Mesendoderm (in vitro differentiated cells): ENCODE data around the gene SMARCA5.

Experiments
- DNase-seq: peaks from one replicate; pipeline ENCODE4 v3.0.0; 2013
- H2AK5ac ChIP-seq: 2 replicates; pipeline ENCODE4 v1.6.1; 2013; ENCODE audit warnings: low read length, inconsistent platforms
- H2BK120ac ChIP-seq: 2 replicates; pipeline ENCODE4 v1.6.1; 2013; ENCODE audit warnings: low read depth, mild to moderate bottlenecking, low read length, moderate library complexity, mixed read lengths
- H2BK15ac ChIP-seq: replicated peaks from 2 replicates; pipeline ENCODE4 v1.6.1; 2013; ENCODE audit warnings: low read depth, mild to moderate bottlenecking, moderate library complexity
- H2BK5ac ChIP-seq: 2 replicates; pipeline ENCODE4 v1.6.1; 2013; ENCODE audit warnings: low read length, inconsistent platforms
- H3K18ac ChIP-seq: 2 replicates; pipeline ENCODE4 v1.6.1; 2013; ENCODE audit warnings: mild to moderate bottlenecking, low read length, mixed read lengths
- H3K23ac ChIP-seq: one replicate; pipeline ENCODE4 v1.6.1; 2013; ENCODE audit warnings: low read length
- H3K27ac ChIP-seq: 2 replicates; pipeline ENCODE4 v1.5.1; 2013; ENCODE audit warnings: low read depth, mild to moderate bottlenecking, inconsistent platforms, low read length, moderate library complexity
- H3K27me3 ChIP-seq: 2 replicates; pipeline ENCODE4 v1.6.1; 2013; ENCODE audit warnings: low read length, control low read depth, mild to moderate bottlenecking, inconsistent platforms; ENCODE audit not compliant: insufficient read depth, poor library complexity
- H3K36me3 ChIP-seq: 2 replicates; pipeline ENCODE4 v1.6.1; 2013; ENCODE audit warnings: low read length, inconsistent platforms; ENCODE audit not compliant: control insufficient read depth, insufficient read depth
- H3K4ac ChIP-seq: one replicate; pipeline ENCODE4 v1.6.1; 2013; ENCODE audit warnings: low read depth, mild to moderate bottlenecking, low read length, moderate library complexity
- H3K4me1 ChIP-seq: 2 replicates; pipeline ENCODE4 v1.6.1; 2013; ENCODE audit warnings: low read depth, low read length, inconsistent platforms; ENCODE audit not compliant: control insufficient read depth
- H3K4me2 ChIP-seq: 2 replicates; pipeline ENCODE4 v1.6.1; 2013; ENCODE audit warnings: low read length
- H3K4me3 ChIP-seq: 2 replicates; pipeline ENCODE4 v1.5.1; 2013; ENCODE audit warnings: mild to moderate bottlenecking, low read length
- H3K56ac ChIP-seq: one replicate; pipeline ENCODE4 v1.6.1; 2013; ENCODE audit warnings: low read length
- H3K79me1 ChIP-seq: 2 replicates; pipeline ENCODE4 v1.6.1; 2013; ENCODE audit warnings: low read length, inconsistent platforms
- H3K79me2 ChIP-seq: 2 replicates; pipeline ENCODE4 v1.6.1; 2013; ENCODE audit warnings: mild to moderate bottlenecking, low read length; ENCODE audit not compliant: control insufficient read depth, insufficient read depth
- H3K9ac ChIP-seq: 2 replicates; pipeline ENCODE4 v1.6.1; 2013; ENCODE audit warnings: low read length, inconsistent platforms
- H4K5ac ChIP-seq: one replicate; pipeline ENCODE4 v1.6.1; 2013; ENCODE audit warnings: low read length
- H4K8ac ChIP-seq: one replicate; pipeline ENCODE4 v1.6.1; 2013; ENCODE audit warnings: low read depth, mild to moderate bottlenecking, control low read depth, low read length, moderate library complexity
- WGBS: extraction: QIAGEN DNeasy Blood & Tissue Kit; methylation state at CpG from one replicate; pipeline ENCODE4 v1.1.7; 2013; ENCODE audit warnings: low lambda C conversion rate, missing lambda C conversion rate; ENCODE audit not compliant: insufficient coverage; ENCODE audit errors: extremely low coverage; 5-methylcytosine and 5-hydroxymethylcytosine counted together

SMARCA5 gene

GRCh38 chr4:143599827-143600226, 86.3 kb downstream of the SMARCA5 start:
- H3K27ac ChIP-seq = no peak overlapping the region
- DNase-seq = no peak
- no peak overlapping the region for H4K8ac ChIP-seq
- no peak overlapping the region for H3K4me3 ChIP-seq
- no peaks in the 10 kb centered on the region for H3K79me1 ChIP-seq
- H3K4me2 ChIP-seq = no peak overlapping the region
- no peak overlapping the region for H2BK15ac ChIP-seq
- H2BK120ac ChIP-seq = no peak overlapping the region
- H3K23ac ChIP-seq = no peak overlapping the region
- no CpG with 5 or more reads among the region's 1 CpG for WGBS
- no peak overlapping the region for H3K4ac ChIP-seq
- H3K18ac ChIP-seq = no peak overlapping the region
- H3K56ac ChIP-seq = no peak overlapping the region
- no peaks in the 10 kb centered on the region for H3K27me3 ChIP-seq
- no peaks in the 10 kb centered on the region for H3K4me1 ChIP-seq
- H3K36me3 ChIP-seq = no peaks in the 10 kb centered on the region
- H2AK5ac ChIP-seq = no peak overlapping the region
- no peak overlapping the region for H2BK5ac ChIP-seq
- H3K79me2 ChIP-seq = no peaks in the 10 kb centered on the region
- no peak overlapping the region for H4K5ac ChIP-seq
- H3K9ac ChIP-seq = no peak overlapping the region

GRCh38 chr4:143606480-143606879, 93.0 kb downstream of the SMARCA5 start:
- Histone ChIP-seq H3K79me2 (no peaks in the 10 kb centered on the region), H3K23ac (no peak overlapping the region), H2AK5ac (no peak overlapping the region), H3K36me3 (no peaks in the 10 kb centered on the region), H3K4me3 (no peak overlapping the region), H3K4me1 (no peaks in the 10 kb centered on the region), H4K5ac (no peak overlapping the region), H2BK120ac (no peak overlapping the region), H3K18ac (no peak overlapping the region), H4K8ac (no peak overlapping the region), H3K27ac (no peak overlapping the region), H3K79me1 (no peaks in the 10 kb centered on the region), H3K9ac (no peak overlapping the region), H3K4me2 (no peak overlapping the region), H3K4ac (no peak overlapping the region), H3K56ac (no peak overlapping the region), H2BK15ac (no peak overlapping the region), H3K27me3 (no peaks in the 10 kb centered on the region), H2BK5ac (no peak overlapping the region)
- DNase-seq = no peak
- no CpG with 5 or more reads among the region's 3 CpGs for WGBS
